Panc1 (cell line): ENCODE data around the gene BPTF. TPM values are rescaled to one million over a fixed set of nuclear protein-coding genes. Genes with fewer than 3 reads are reported as not detected.

ENCODE experiments used
- ATAC-seq: fragments of 200-7000 bp; cut with Tn5 transposase; 2 replicates; pipeline ENCODE4 v1.9.1; 2020; ENCODE audit warnings: mild to moderate bottlenecking, moderate library complexity
- BruUV-seq: library from RNA; stranded (reverse); fragments of 400-500 nt; replicated peaks from 2 replicates; lab custom pipeline; 2021; lab: Mats Ljungman, UMichigan
- CTCF ChIA-PET: fragments of 300-600 bp; sonication (Branson Sonifier 250); formaldehyde crosslinking; loops from one replicate; lab custom pipeline; 2022; ENCODE audit warnings: antibody characterized with exemption; lab: Charles Lee
- POLR2A ChIA-PET: fragments of 300-600 bp; sonication (Branson Sonifier 250); formaldehyde crosslinking; loops from one replicate; lab custom pipeline; 2022; ENCODE audit warnings: antibody characterized with exemption; lab: Charles Lee
- DNase-seq: peaks from one replicate; pipeline ENCODE4 v3.0.0-alpha.2; 2010; ENCODE audit warnings: low read depth, low spot score
- H3K27ac ChIP-seq: 2 replicates; pipeline ENCODE4 v1.5.1; 2011; ENCODE audit warnings: mild to moderate bottlenecking, low read length, inconsistent platforms
- H3K27me3 ChIP-seq: fragments of 200-500 bp; sonication (Bioruptor generic); 2 replicates; pipeline ENCODE4 v1.6.0; 2014; ENCODE audit warnings: low read length, inconsistent platforms; ENCODE audit not compliant: control insufficient read depth, insufficient read depth
- H3K36me3 ChIP-seq: fragments of 200-500 bp; sonication (Bioruptor generic); 2 replicates; pipeline ENCODE4 v1.5.1; 2014; ENCODE audit warnings: inconsistent platforms, mild to moderate bottlenecking, low read length, moderate library complexity; ENCODE audit not compliant: control insufficient read depth, insufficient read depth
- H3K4me1 ChIP-seq: 2 replicates; pipeline ENCODE4 v1.5.1; 2011; ENCODE audit warnings: inconsistent platforms, mild to moderate bottlenecking, low read length, moderate library complexity; ENCODE audit not compliant: control insufficient read depth, insufficient read depth
- H3K4me3 ChIP-seq, 2 experiments: 2 replicates each; pipeline ENCODE4 v1.5.1; 2011 to 2012; ENCODE audit warnings: low read depth in 2 of 2, low read length in 2 of 2, mild to moderate bottlenecking in 2 of 2, inconsistent platforms in 1 of 2, moderate library complexity in 1 of 2
- H3K9me3 ChIP-seq: fragments of 200-500 bp; sonication (Bioruptor generic); 2 replicates; pipeline ENCODE4 v1.5.1; 2014; ENCODE audit warnings: low read depth, mild to moderate bottlenecking, inconsistent platforms, low read length, moderate library complexity; ENCODE audit not compliant: control insufficient read depth, insufficient read depth
- CTCF ChIP-seq: fragments of 450-650 bp; IDR thresholded peaks from 2 replicates; pipeline ENCODE4 v1.5.1; 2017; ENCODE audit warnings: mild to moderate bottlenecking
- POLR2AphosphoS5 ChIP-seq: IDR thresholded peaks from 2 replicates; pipeline ENCODE4 v1.6.1; 2012; ENCODE audit warnings: mild to moderate bottlenecking, low read depth, low read length, moderate library complexity
- REST ChIP-seq, 2 experiments: IDR thresholded peaks; 2 replicates each; pipeline ENCODE4 v1.6.1; 2011 to 2012; ENCODE audit warnings: low read depth in 2 of 2, control low read depth in 1 of 2, low read length in 1 of 2, mild to moderate bottlenecking in 1 of 2, moderate library complexity in 1 of 2; ENCODE audit not compliant: insufficient read depth in 1 of 2
- SIN3A ChIP-seq: IDR thresholded peaks from 2 replicates; pipeline ENCODE4 v1.6.1; 2012; ENCODE audit warnings: low read depth, mild to moderate bottlenecking, low read length, moderate library complexity, borderline replicate concordance; ENCODE audit not compliant: insufficient read depth
- TCF7L2 ChIP-seq: IDR thresholded peaks from 2 replicates; pipeline ENCODE4 v1.6.1; 2011; ENCODE audit warnings: mild to moderate bottlenecking, low read depth, low read length, inconsistent platforms
- in situ Hi-C: cut with HindIII; loops from 2 replicates; pipeline ENCODE4 v1.10.0; 2016; ENCODE audit warnings: low sequenced_read_pairs, low pct_unique_long_range_greater_than_20kb
- intact Hi-C: fragments of 100-400 bp; cut with micrococcal nuclease; formaldehyde crosslinking; loops from one replicate; pipeline ENCODE4 v1.10.0; 2022; ENCODE audit not compliant: unreplicated experiment
- total RNA-seq: library from RNA; stranded (reverse); gene quantifications from one replicate; pipeline ENCODE4 v1.2.1, GENCODE V29; 2021; ENCODE audit not compliant: unreplicated experiment

BPTF gene
- total RNA-seq, 1 experiment from 2014 or later: 51.1 TPM

GRCh38 chr17:67834634-67835033 lies 9.3 kb downstream of the BPTF start:
- H3K36me3 ChIP-seq: no peaks in the 10 kb centered on the region
- intact Hi-C loops: no loop called here
- BruUV-seq: no TSS peak
- peaks cover 2% of the 10 kb centered on the region; the same call in 1 of the 2 replicates for H3K4me1 ChIP-seq
- H3K4me3 ChIP-seq: no peak overlapping the region
- POLR2A ChIA-PET: no interaction called here
- DNase-seq (no peak), ATAC-seq (no peak)
- no peaks in the 10 kb centered on the region for H3K9me3 ChIP-seq
- TF ChIP-seq REST (IDR thresholded peaks at IDR 0.05; ENCODE audit: insufficient read depth in 1 of 2, low read depth in 2 of 2, low read length in 1 of 2) (no peak), POLR2AphosphoS5 (no peak), CTCF (no peak), SIN3A (no peak), TCF7L2 (no peak)
- no peak overlapping the region for H3K27ac ChIP-seq
- CTCF ChIA-PET: no interaction called here
- in situ Hi-C loops: no loop called here
- H3K27me3 ChIP-seq: no peaks in the 10 kb centered on the region

GRCh38 chr17:67836205-67836987 lies 11.1 kb downstream of the BPTF start:
- ChIA-PET CTCF (no interaction called here), POLR2A (no interaction called here)
- DNase-seq (no peak), ATAC-seq (no peak)
- Histone ChIP-seq H3K9me3 (no peaks in the 10 kb centered on the region), H3K27ac (no peak overlapping the region), H3K4me1 (peaks cover 2% of the 10 kb centered on the region; the same call in 1 of the 2 replicates), H3K27me3 (no peaks in the 10 kb centered on the region), H3K36me3 (no peaks in the 10 kb centered on the region), H3K4me3 (no peak overlapping the region)
- intact Hi-C loops: no loop called here
- no peak for TF ChIP-seq REST (IDR thresholded peaks at IDR 0.05; ENCODE audit: insufficient read depth in 1 of 2, low read depth in 2 of 2, low read length in 1 of 2)
- no peak for TF ChIP-seq POLR2AphosphoS5
- TF ChIP-seq SIN3A: no peak
- no peak for TF ChIP-seq TCF7L2
- no peak for TF ChIP-seq CTCF
- no TSS peak for BruUV-seq
- in situ Hi-C loops: no loop called here
